Dendritic cell treated with granulocyte-macrophage colony-stimulating factor and Interleukin-4, amounts not matched to agents 40 ng/mL and 50 ng/mL, for 4 days (primary cell): ENCODE data around the gene CD40.

ENCODE experiments used
- H3K27ac Mint-ChIP-seq: one replicate; pipeline ENCODE4 v1.8.0; 2022; ENCODE audit warnings: mild to moderate bottlenecking, mixed read lengths
- H3K27me3 Mint-ChIP-seq: one replicate; pipeline ENCODE4 v1.8.0; 2022; ENCODE audit warnings: mild to moderate bottlenecking, mixed read lengths
- H3K36me3 Mint-ChIP-seq: one replicate; pipeline ENCODE4 v1.8.0; 2022; ENCODE audit warnings: low read depth, mixed read lengths
- H3K4me1 Mint-ChIP-seq: one replicate; pipeline ENCODE4 v1.8.0; 2022; ENCODE audit warnings: low read depth, mixed read lengths
- H3K4me3 Mint-ChIP-seq: one replicate; pipeline ENCODE4 v1.8.0; 2022; ENCODE audit warnings: mild to moderate bottlenecking, moderate library complexity, mixed read lengths
- H3K9me3 Mint-ChIP-seq: one replicate; pipeline ENCODE4 v1.8.0; 2022; ENCODE audit warnings: mixed read lengths
- intact Hi-C: fragments of 100-400 bp; cut with micrococcal nuclease; formaldehyde crosslinking; loops from one replicate; pipeline ENCODE4 v1.15.0; 2022

The CD40 gene

DNA sequence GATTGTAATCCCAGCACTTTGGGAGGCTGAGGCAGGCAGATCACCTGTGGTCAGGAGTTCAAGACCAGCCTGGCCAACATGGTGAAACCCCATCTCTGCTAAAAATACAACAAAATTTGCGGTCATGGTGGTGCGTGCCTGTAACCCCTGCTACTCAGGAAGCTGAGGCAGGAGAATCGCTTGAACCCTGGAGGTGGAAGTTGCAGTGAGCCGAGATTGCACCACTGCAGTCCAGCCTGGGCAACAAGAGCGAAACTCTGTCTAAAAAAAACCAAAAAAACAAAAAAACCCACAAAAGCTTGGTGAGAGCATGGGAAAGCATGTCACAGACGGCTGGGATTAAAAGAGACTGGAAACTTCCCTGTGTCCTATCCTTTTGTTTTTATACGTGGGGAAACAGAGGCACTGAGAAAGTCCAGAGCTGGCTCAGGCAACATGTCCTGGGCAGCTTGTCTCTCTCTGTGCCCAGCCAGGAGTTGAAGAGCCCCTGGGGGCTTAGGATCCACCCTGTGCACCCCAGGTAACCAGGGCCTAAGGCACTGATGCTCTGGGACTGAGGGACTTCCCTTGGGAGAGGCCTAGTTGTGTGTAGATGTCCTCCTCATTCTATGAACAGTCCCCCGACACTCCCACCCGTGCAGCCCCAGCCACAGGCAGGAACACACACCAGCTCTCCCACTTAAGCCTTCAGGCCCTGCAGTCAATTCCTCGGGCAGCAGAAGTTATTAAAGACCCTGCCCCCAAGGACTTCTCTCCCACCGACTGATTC is 16.0 kb downstream of the CD40 start:
- H3K27ac Mint-ChIP-seq = no peak overlapping the region
- peaks cover 28% of the 10 kb centered on the region for H3K4me1 Mint-ChIP-seq
- no peaks in the 10 kb centered on the region for H3K9me3 Mint-ChIP-seq
- intact Hi-C loops = loop anchor here (2.0 to 5.0 kb wide), 4 partner anchors 118 to 305 kb away; no protein-coding TSS in a partner anchor
- peaks cover 46% of the 10 kb centered on the region for H3K27me3 Mint-ChIP-seq
- no peak overlapping the region for H3K4me3 Mint-ChIP-seq
- peaks cover 4% of the 10 kb centered on the region for H3K36me3 Mint-ChIP-seq

DNA sequence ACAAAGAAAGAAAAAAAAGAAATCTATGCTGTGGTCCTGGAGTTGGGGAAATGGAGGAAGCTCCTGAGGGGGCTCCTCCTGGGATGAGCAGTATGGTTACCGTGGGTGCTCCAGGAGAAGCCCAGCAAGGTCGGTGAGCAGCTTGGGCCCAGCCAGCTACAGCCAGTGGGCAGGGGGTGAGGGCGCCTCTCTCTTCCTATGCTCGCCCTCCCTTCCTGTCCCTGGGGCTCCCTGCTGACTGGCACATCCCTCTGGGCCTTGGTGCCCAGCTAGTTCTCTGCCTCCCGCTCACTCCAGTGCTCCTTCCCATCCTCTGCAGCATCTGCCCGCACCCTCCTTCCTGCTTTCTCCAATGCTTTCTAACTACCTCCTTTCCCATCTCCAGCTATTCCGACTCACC is 16.6 kb downstream of the CD40 start:
- peaks cover 26% of the 10 kb centered on the region for H3K4me1 Mint-ChIP-seq
- intact Hi-C loops = loop anchor here (5.0 kb wide), 1 partner anchor 118 kb away; no protein-coding TSS in a partner anchor
- H3K9me3 Mint-ChIP-seq = no peaks in the 10 kb centered on the region
- no peak overlapping the region for H3K27ac Mint-ChIP-seq
- H3K27me3 Mint-ChIP-seq = peaks cover 50% of the 10 kb centered on the region
- no peaks in the 10 kb centered on the region for H3K36me3 Mint-ChIP-seq
- no peak overlapping the region for H3K4me3 Mint-ChIP-seq

DNA sequence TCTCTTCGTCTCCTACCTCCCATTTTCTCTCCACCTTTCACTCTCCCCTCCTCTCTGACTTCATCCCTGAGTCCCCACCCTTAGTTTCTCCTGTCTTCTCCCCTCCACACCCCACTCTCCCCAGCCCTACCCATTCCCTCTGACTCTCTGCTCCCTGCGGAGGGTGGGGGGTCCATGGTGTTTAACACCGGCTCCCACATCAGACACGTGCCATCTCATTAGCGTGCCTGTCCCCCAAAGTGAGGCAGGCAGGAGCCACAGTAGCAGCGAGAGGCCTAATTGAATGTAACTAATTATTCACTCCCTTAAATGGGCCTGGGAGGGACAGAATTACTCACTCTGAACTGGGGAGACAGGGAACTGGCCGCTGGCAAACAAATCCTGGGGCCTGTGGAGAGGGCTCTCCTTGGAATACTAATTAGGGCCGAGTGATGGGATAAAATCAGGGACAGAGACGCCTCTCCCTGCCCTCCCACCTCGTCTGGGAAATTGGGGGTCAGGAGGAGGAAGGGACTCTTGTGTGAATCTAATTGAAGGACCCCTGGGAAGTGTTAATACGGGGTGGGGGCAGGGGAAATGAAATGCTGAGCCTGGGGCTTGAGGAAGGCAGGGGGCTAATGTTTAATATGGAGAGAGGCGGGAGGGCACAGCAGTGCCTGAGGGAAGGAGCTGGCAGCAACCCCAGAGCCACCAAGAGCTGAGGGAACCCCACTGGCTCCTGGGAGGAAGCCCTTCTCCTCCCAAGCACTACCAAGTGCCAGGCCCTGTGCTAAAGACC is 17.9 kb downstream of the CD40 start:
- H3K27me3 Mint-ChIP-seq = peaks cover 59% of the 10 kb centered on the region
- no peak overlapping the region for H3K27ac Mint-ChIP-seq
- intact Hi-C loops = no loop called here
- no peaks in the 10 kb centered on the region for H3K9me3 Mint-ChIP-seq
- no peak overlapping the region for H3K4me3 Mint-ChIP-seq
- peaks cover 16% of the 10 kb centered on the region for H3K4me1 Mint-ChIP-seq
- H3K36me3 Mint-ChIP-seq = no peaks in the 10 kb centered on the region

DNA sequence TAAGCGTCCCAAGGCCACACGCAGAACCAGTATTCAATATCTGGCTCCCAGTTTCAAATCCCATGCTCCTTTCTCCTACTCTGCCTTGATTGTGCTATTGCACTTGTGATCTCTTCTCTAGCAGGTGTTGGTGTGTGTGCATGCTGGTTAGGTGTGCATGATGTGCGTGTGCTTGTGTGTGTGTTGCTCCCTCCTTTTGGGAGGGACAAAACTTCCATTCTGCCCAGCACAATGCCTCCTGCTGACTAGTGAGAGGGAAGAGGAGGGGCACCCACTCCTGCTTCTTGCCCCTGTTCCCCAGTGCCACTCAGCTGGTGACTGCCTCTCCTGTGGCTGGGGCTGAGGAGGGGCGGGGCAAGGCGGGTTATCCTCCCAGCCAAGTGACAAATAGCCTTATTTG is 19.7 kb downstream of the CD40 start:
- intact Hi-C loops = no loop called here
- H3K27ac Mint-ChIP-seq = no peak overlapping the region
- peaks cover 66% of the 10 kb centered on the region for H3K27me3 Mint-ChIP-seq
- no peak overlapping the region for H3K4me3 Mint-ChIP-seq
- no peaks in the 10 kb centered on the region for H3K36me3 Mint-ChIP-seq
- H3K9me3 Mint-ChIP-seq = no peaks in the 10 kb centered on the region
- H3K4me1 Mint-ChIP-seq = peaks cover 2% of the 10 kb centered on the region

DNA sequence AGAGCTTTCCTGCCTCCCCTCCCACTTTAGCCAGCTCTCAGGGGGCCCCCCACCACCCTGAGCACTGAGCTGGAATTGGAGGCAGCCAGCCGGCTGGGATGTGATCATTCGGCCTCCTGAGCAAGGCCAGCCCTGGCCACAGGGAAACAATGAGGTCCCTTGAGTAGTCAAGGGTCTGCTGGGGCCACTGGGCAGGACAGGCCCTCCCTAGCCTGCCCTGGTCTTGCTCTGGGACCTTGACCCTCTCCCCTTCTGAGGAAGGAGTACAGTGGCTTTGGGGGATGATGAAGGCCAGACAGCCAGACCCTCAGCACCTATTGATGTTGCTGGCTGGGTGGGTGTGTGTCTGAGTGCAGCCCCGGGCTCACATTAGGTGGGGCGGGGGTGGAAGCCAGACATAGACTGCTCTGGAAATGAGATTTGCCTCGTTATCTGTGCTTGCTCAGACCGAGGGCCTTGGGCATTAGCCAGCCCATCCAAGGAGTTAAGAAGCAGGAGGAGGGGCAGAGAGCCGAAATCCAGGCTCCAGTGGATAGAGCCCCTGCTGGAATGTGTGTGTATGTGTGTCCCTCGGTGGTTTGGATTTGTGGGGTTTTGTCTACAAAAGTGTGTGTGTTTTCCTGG is 21.3 kb downstream of the CD40 start:
- intact Hi-C loops = no loop called here
- Mint-ChIP-seq H3K27me3 (peaks cover 63% of the 10 kb centered on the region), H3K4me3 (no peak overlapping the region), H3K27ac (no peak overlapping the region), H3K4me1 (no peaks in the 10 kb centered on the region), H3K36me3 (no peaks in the 10 kb centered on the region), H3K9me3 (no peaks in the 10 kb centered on the region)

DNA sequence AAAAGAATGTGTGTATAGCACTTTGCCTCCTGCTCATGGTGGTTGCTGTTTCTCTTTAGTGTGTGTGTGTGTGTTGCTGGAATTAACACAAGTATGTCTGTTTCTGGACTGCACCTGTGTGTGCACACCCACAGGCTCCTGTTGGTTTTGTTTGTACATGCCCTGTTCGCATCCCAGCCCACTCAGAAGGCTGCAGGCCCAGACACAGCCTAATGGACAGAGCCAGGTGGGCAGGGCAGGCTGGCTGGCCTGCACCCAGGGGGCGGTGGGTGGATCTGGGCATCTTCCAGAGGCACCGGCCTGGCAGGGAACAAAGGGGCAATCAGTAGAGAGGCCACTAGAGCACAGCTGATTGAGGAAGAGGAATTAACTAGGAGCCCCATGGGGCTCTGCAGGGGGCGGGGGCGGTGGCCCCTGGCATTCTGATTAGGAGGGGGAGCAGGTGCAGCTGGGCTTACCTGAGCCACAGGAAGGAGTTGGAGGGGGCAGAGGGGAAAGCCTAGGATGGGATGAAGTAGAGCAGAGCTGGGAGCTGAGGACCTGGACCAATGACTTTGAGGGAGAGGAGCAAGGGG is 21.9 kb downstream of the CD40 start:
- Mint-ChIP-seq H3K27me3 (peaks cover 59% of the 10 kb centered on the region), H3K9me3 (no peaks in the 10 kb centered on the region), H3K4me1 (no peaks in the 10 kb centered on the region), H3K27ac (no peak overlapping the region), H3K36me3 (no peaks in the 10 kb centered on the region), H3K4me3 (no peak overlapping the region)
- intact Hi-C loops = no loop called here

DNA sequence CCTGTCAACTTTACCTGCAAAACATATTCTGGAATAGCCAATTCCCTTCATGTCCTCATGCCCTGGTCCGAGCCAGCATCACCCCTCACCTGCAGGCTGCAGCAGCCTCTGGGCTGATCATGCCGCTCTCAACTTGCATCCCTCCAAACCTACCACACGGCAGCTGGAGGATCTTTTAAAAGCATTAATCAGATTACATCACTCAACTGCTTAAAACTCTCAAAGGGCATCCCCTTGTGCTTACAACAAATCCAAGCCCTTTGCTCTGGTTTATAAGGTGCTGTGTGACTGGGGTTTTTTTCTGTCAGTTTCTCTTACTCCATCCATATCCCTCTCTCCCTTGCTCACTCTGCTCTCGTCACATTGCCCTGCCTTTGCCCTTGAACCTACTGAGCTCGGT is 24.0 kb downstream of the CD40 start:
- Mint-ChIP-seq H3K4me1 (no peaks in the 10 kb centered on the region), H3K27ac (no peak overlapping the region), H3K36me3 (no peaks in the 10 kb centered on the region), H3K9me3 (no peaks in the 10 kb centered on the region), H3K4me3 (no peak overlapping the region), H3K27me3 (peaks cover 46% of the 10 kb centered on the region)
- intact Hi-C loops = no loop called here

DNA sequence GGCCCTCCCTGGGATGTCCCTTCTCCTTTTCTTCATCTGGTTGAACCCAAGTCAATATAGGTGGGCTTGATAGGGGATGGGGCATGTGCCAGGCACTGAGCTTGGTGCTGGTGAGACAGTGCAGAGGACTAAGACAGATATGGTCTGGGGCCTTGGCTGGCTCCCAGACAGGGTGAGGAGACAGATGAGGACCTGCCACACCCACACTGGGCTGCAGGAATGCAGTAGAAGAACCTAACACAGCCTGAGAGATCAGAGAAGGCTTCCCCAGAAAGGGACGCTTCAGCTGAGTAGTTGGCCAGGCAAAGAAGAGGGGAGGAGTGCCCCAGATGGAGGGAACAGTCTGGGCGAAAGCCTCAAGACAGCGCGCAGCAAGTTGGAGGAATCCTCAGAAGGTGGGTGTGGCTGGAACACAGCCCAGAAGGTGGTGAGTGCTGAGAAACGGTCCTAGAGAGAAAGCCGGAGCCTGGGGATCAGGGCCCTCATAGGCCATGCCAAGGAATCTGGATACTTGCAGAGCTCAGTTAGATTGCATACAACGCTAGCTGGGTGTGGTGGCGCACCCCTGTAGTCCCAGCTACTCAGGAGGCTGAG is 26.4 kb downstream of the CD40 start:
- no peaks in the 10 kb centered on the region for H3K9me3 Mint-ChIP-seq
- H3K27ac Mint-ChIP-seq = no peak overlapping the region
- intact Hi-C loops = no loop called here
- H3K36me3 Mint-ChIP-seq = no peaks in the 10 kb centered on the region
- no peak overlapping the region for H3K4me3 Mint-ChIP-seq
- H3K4me1 Mint-ChIP-seq = no peaks in the 10 kb centered on the region
- peaks cover 34% of the 10 kb centered on the region for H3K27me3 Mint-ChIP-seq

DNA sequence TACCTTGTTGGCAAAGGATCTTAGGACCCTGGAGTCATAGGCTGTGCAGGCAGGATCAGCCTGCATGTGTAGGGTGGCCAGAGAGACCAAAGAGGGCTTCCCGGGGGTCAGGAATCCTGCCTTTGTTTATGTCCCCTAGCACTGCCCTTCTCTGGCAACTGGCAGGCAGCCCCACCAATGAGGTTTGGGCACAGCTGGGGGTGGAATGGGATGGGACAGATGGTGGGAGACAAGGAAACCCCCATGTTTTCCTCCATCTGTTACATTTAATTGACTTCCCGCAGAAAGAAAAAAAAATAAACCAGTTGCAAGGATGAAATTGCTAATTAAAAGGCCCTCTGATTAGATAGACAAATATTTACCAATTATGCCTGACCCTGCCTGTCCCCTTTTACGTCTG is 27.6 kb downstream of the CD40 start:
- H3K4me1 Mint-ChIP-seq = no peaks in the 10 kb centered on the region
- H3K27ac Mint-ChIP-seq = no peak overlapping the region
- H3K36me3 Mint-ChIP-seq = no peaks in the 10 kb centered on the region
- intact Hi-C loops = no loop called here
- H3K27me3 Mint-ChIP-seq = peaks cover 27% of the 10 kb centered on the region
- H3K4me3 Mint-ChIP-seq = no peak overlapping the region
- H3K9me3 Mint-ChIP-seq = no peaks in the 10 kb centered on the region

DNA sequence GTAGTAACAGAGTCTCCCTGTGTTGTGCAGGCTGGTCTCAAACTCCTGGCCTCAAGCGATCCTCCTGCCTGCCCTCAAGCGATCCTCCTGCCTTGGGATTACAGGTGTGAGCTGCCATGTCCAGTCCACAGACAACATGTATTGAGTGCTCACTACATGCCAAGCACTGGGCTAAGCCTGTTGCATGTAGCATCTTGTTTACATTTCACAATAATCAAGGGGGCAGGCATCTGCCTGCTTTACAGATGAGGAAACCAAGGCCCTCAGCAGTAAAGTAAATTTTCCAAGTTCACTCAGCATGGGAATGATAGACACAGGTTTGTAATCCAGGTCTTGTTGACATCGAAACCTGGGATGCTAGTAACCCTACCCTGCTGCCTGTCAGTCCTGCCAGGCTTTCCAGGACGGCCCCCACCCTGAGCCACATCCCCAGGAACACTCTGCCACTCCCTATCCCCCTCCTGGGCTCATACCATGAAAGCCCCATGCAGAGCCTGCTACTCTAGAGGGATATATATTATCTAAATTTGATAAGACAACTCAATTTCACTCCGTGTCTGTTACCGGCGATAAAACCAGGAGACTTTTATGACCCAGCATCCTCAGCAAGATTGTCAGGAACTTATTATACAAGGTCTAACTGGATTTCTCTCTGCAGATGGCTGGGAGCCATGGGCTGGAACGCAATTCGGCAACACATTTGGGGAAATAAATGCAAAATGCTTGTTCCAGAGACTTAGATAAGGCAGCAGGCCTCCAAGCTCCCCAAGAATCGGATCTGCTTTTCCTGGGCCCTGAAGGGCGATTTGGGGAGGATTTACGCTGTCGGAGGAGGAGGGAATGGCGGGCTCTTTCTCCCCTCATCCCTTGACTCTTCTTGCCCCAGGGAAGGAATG is 30.4 kb downstream of the CD40 start:
- no peak overlapping the region for H3K27ac Mint-ChIP-seq
- no peaks in the 10 kb centered on the region for H3K4me1 Mint-ChIP-seq
- intact Hi-C loops = no loop called here
- no peaks in the 10 kb centered on the region for H3K36me3 Mint-ChIP-seq
- no peak overlapping the region for H3K4me3 Mint-ChIP-seq
- peaks cover 16% of the 10 kb centered on the region for H3K27me3 Mint-ChIP-seq
- no peaks in the 10 kb centered on the region for H3K9me3 Mint-ChIP-seq

DNA sequence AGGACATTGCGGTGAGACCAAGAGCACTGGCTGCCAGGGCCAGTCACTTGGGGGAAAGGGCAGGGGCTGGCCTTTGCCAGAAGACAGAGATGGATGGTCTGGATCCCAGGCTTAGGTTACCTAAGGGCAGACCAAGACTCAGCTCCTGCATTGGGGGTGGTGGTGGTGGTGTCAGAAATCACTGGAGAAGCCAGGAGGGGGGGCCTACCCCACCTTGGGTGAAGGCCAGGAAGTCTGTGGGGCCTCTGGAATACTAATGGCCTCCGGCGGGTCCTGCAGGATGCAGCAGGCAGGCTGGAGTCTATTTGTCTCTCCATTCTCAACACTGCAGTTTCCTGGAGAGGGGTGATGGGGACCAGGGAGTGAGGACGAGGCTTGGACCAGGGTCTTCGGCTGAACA is 32.8 kb downstream of the CD40 start:
- H3K4me1 Mint-ChIP-seq = no peaks in the 10 kb centered on the region
- no peak overlapping the region for H3K4me3 Mint-ChIP-seq
- H3K36me3 Mint-ChIP-seq = no peaks in the 10 kb centered on the region
- H3K27me3 Mint-ChIP-seq = peaks cover 22% of the 10 kb centered on the region
- intact Hi-C loops = no loop called here
- H3K9me3 Mint-ChIP-seq = no peaks in the 10 kb centered on the region
- H3K27ac Mint-ChIP-seq = no peak overlapping the region

DNA sequence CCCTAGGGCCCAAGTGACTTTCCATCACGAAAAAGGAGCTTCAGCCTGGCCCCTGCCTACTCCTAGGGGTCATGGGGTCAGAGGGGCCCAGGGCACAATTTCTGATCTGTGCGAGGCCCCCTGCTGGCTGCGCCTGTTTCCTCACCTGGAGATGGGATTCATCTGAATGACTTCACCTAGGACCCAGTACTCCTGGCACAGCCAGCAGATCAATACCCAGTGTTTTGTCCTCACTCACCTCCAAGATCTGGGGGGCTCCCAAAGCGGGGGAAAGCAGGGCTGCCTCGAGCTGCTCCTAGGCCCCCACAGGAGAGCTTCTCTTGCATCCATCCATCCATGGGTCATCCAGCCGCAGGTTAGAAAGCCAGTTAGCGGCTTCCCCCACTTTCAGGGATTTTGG is 33.8 kb downstream of the CD40 start:
- no peak overlapping the region for H3K4me3 Mint-ChIP-seq
- no peak overlapping the region for H3K27ac Mint-ChIP-seq
- no peaks in the 10 kb centered on the region for H3K36me3 Mint-ChIP-seq
- no peaks in the 10 kb centered on the region for H3K9me3 Mint-ChIP-seq
- intact Hi-C loops = no loop called here
- no peaks in the 10 kb centered on the region for H3K4me1 Mint-ChIP-seq
- peaks cover 22% of the 10 kb centered on the region for H3K27me3 Mint-ChIP-seq
